ENCODE measurements around the gene S1PR4. TPM values are rescaled to one million over a fixed set of nuclear protein-coding genes. Genes with fewer than 3 reads are reported as not detected.

Gene S1PR4
- total and polyA plus RNA-seq, 2 of the 8 experiments (the other 6 are each of a cell fraction or from before 2014, with no cell fraction given), result not detected

Other genes starting within 250 kb of the S1PR4 start
- gene ZNF77, start 233.8 kb upstream of the S1PR4 start, total RNA-seq (2021; fragmentation: NEBNext Ultra II Directional; extraction: Animal tissue kit (Norgen Biotek cat#: 25700)), result 3.7 and 4.7 TPM in 2 replicates
- 2.3 and 2.9 TPM in 2 replicates for gene ZNF77, start 233.8 kb upstream of the S1PR4 start, polyA plus RNA-seq (2011; rRNA removed)
- 1.8 and 2.5 TPM in 2 replicates for gene TLE6, start 201.2 kb upstream of the S1PR4 start, total RNA-seq (2021; fragmentation: NEBNext Ultra II Directional; extraction: Animal tissue kit (Norgen Biotek cat#: 25700))
- gene TLE6, start 201.2 kb upstream of the S1PR4 start, polyA plus RNA-seq (2011; rRNA removed), result 2.9 and 3.4 TPM in 2 replicates
- gene TLE2, start 149.5 kb upstream of the S1PR4 start, total RNA-seq (2021; fragmentation: NEBNext Ultra II Directional; extraction: Animal tissue kit (Norgen Biotek cat#: 25700)), result 11.5 and 12.5 TPM in 2 replicates
- 8.0 and 12.7 TPM in 2 replicates for gene TLE2, start 149.5 kb upstream of the S1PR4 start, polyA plus RNA-seq (2011; rRNA removed)
- 187 and 197 TPM in 2 replicates for gene TLE5, start 116.3 kb upstream of the S1PR4 start, total RNA-seq (2021; fragmentation: NEBNext Ultra II Directional; extraction: Animal tissue kit (Norgen Biotek cat#: 25700))
- gene TLE5, start 116.3 kb upstream of the S1PR4 start, polyA plus RNA-seq (2011; rRNA removed), result 285 and 392 TPM in 2 replicates
- 19.9 and 21.1 TPM in 2 replicates for gene GNA11, start 84.4 kb upstream of the S1PR4 start, total RNA-seq (2021; fragmentation: NEBNext Ultra II Directional; extraction: Animal tissue kit (Norgen Biotek cat#: 25700))
- 6.2 and 13.6 TPM in 2 replicates for gene GNA11, start 84.4 kb upstream of the S1PR4 start, polyA plus RNA-seq (2011; rRNA removed)
- 0.25 and 0.26 TPM in 2 replicates for gene GNA15, start 42.7 kb upstream of the S1PR4 start, total RNA-seq (2021; fragmentation: NEBNext Ultra II Directional; extraction: Animal tissue kit (Norgen Biotek cat#: 25700))
- 0.36 and 0.45 TPM in 2 replicates for gene GNA15, start 42.7 kb upstream of the S1PR4 start, polyA plus RNA-seq (2011; rRNA removed)
- 103 and 105 TPM in 2 replicates for gene NCLN, start 7.2 kb downstream of the S1PR4 start, total RNA-seq (2021; fragmentation: NEBNext Ultra II Directional; extraction: Animal tissue kit (Norgen Biotek cat#: 25700))
- gene NCLN, start 7.2 kb downstream of the S1PR4 start, polyA plus RNA-seq (2011; rRNA removed), result 89.2 and 119 TPM in 2 replicates
- 9.8 and 9.9 TPM in 2 replicates for gene CELF5, start 45.9 kb downstream of the S1PR4 start, total RNA-seq (2021; fragmentation: NEBNext Ultra II Directional; extraction: Animal tissue kit (Norgen Biotek cat#: 25700))
- gene CELF5, start 45.9 kb downstream of the S1PR4 start, polyA plus RNA-seq (2011; rRNA removed), result 15.0 and 18.2 TPM in 2 replicates
- 2.6 and 3.2 TPM in 2 replicates for gene NFIC, start 187.8 kb downstream of the S1PR4 start, total RNA-seq (2021; fragmentation: NEBNext Ultra II Directional; extraction: Animal tissue kit (Norgen Biotek cat#: 25700))
- 0.56 and 0.82 TPM in 2 replicates for gene NFIC, start 187.8 kb downstream of the S1PR4 start, polyA plus RNA-seq (2011; rRNA removed)